Activated CD4-positive, alpha-beta T cell treated with anti-CD3 and anti-CD28 coated beads, Interleukin-2, amount 50 U/mL, for 1 hour (primary cell): ENCODE data around the gene FARP2.
"Not testable (repeated sequence)": the region's sequence is repeated elsewhere in the genome, so short reads cannot be mapped to it uniquely, and the experiment has no call there.

Experiments used
- DNase-seq: peaks from one replicate; pipeline ENCODE4 v3.0.0-alpha.2; 2020

The FARP2 gene

GRCh38 chr2:241491549-241492173, 135.6 kb downstream of the FARP2 start:
- no peak for DNase-seq

GRCh38 chr2:241492174-241492565, 136.1 kb downstream of the FARP2 start:
- no peak for DNase-seq

GRCh38 chr2:241493092-241493491, 137.0 kb downstream of the FARP2 start:
- DNase-seq: no peak

- no peak for DNase-seq
Measured at GRCh38 chr2:241494311-241494908, 138.3 kb downstream of the FARP2 start.

- DNase-seq: no peak
Measured at GRCh38 chr2:241495172-241496002, 139.3 kb downstream of the FARP2 start.

GRCh38 chr2:241496003-241496707, 140.1 kb downstream of the FARP2 start:
- no peak for DNase-seq

- no peak for DNase-seq
Measured at GRCh38 chr2:241496904-241497877, 141.1 kb downstream of the FARP2 start.

GRCh38 chr2:241498115-241499070, 142.3 kb downstream of the FARP2 start:
- no peak for DNase-seq

- DNase-seq: no peak
Measured at GRCh38 chr2:241499146-241499965, 143.3 kb downstream of the FARP2 start.

GRCh38 chr2:241500016-241500415, 143.9 kb downstream of the FARP2 start:
- no peak for DNase-seq

GRCh38 chr2:241500431-241500975, 144.4 kb downstream of the FARP2 start:
- no peak for DNase-seq

GRCh38 chr2:241501099-241501541, 145.0 kb downstream of the FARP2 start:
- DNase-seq: no peak

- no peak for DNase-seq
Measured at GRCh38 chr2:241501551-241501950, 145.5 kb downstream of the FARP2 start.

GRCh38 chr2:241502281-241502680, 146.2 kb downstream of the FARP2 start:
- no peak for DNase-seq

- no peak for DNase-seq
Measured at GRCh38 chr2:241503776-241504392, 147.8 kb downstream of the FARP2 start.

- no peak for DNase-seq
Measured at GRCh38 chr2:241505086-241505780, 149.1 kb downstream of the FARP2 start.

- DNase-seq: no peak
Measured at GRCh38 chr2:241505781-241506201, 149.7 kb downstream of the FARP2 start.

GRCh38 chr2:241506317-241506716, 150.2 kb downstream of the FARP2 start:
- not testable (repeated sequence) for DNase-seq
